GM12878 (cell line): ENCODE measurements around the gene TACC2. TPM values are rescaled to one million over a fixed set of nuclear protein-coding genes. Genes with fewer than 3 reads are reported as not detected.

Source experiments
- BCL11A ChIP-seq: IDR thresholded peaks from 2 replicates; pipeline ENCODE4 v1.6.1; 2011; ENCODE audit warnings: low read depth, low read length
- E2F8 ChIP-seq: fragments of 450-650 bp; IDR thresholded peaks from 2 replicates; pipeline ENCODE4 v1.6.1; 2018; ENCODE audit warnings: mild to moderate bottlenecking, low read depth, moderate library complexity; ENCODE audit not compliant: partially characterized antibody
- GATAD2B ChIP-seq: fragments of 450-650 bp; conservative IDR thresholded peaks from 2 replicates; pipeline ENCODE4 v1.6.1; 2017; ENCODE audit warnings: low read depth, mild to moderate bottlenecking, moderate library complexity
- IRF4 ChIP-seq: IDR thresholded peaks from 2 replicates; pipeline ENCODE4 v1.6.1; 2011; ENCODE audit warnings: low read depth, low read length
- JUND ChIP-seq: IDR thresholded peaks from 2 replicates; pipeline ENCODE4 v1.6.1; 2012; ENCODE audit warnings: low read depth, mild to moderate bottlenecking, low read length, improper control_type of control experiment, moderate library complexity
- MEF2A ChIP-seq: IDR thresholded peaks from 2 replicates; pipeline ENCODE4 v1.6.1; 2011; ENCODE audit warnings: low read depth, mild to moderate bottlenecking, low read length, moderate library complexity; ENCODE audit not compliant: insufficient read depth
- MTA2 ChIP-seq: fragments of 450-650 bp; IDR thresholded peaks from 2 replicates; pipeline ENCODE4 v1.6.1; 2016; ENCODE audit warnings: low read depth, mild to moderate bottlenecking, moderate library complexity
- PAX5 ChIP-seq: IDR thresholded peaks from 2 replicates; pipeline ENCODE4 v1.6.1; 2011; ENCODE audit warnings: low read depth, low read length, borderline replicate concordance
- SPI1 ChIP-seq: IDR thresholded peaks from 2 replicates; pipeline ENCODE4 v1.6.1; 2011; ENCODE audit warnings: low read depth, mild to moderate bottlenecking, low read length, moderate library complexity, borderline replicate concordance; ENCODE audit not compliant: insufficient read depth
- TCF12 ChIP-seq: IDR thresholded peaks from 2 replicates; pipeline ENCODE4 v1.6.1; 2011; ENCODE audit warnings: low read depth, mild to moderate bottlenecking, low read length
- TCF7 ChIP-seq: IDR thresholded peaks from 2 replicates; pipeline ENCODE4 v1.6.1; 2014; ENCODE audit warnings: antibody characterized with exemption, borderline replicate concordance
- polyA plus RNA-seq, 11 experiments: library from polyadenylated mRNA; depleted of rRNA in 4 of 11; unstranded in 6 of 11; stranded (reverse) in 5 of 11; fragments of >200 nt; fragmentation: Nextera tagmentation in 4 of 11; fragmentation: Illumina TruSeq in 1 of 11; extraction: Ambion mirVana in 4 of 11; extraction: Trizol in 1 of 11; gene quantifications; 1 replicate in 1 of 11; 2 replicates in 10 of 11; pipeline versions ENCODE4 v1.2.1 to v1.2.3, GENCODE V29; 2011 to 2016; ENCODE audit warnings: inconsistent platforms in 2 of 11, missing spikeins in 2 of 11, low read depth in 1 of 11
- total RNA-seq, 4 experiments: library from RNA; depleted of rRNA in 3 of 4; stranded (reverse); fragments of >200 nt in 3 of 4; fragmentation: Illumina TruSeq in 1 of 4; extraction: Trizol in 1 of 4; gene quantifications; 2 replicates each; pipeline versions ENCODE4 v1.2.1 to v1.2.3, GENCODE V29; 2013 to 2021

Gene TACC2
- total and polyA plus RNA-seq, 10 of the 15 experiments (the other 5 are each of a cell fraction or from before 2014, with no cell fraction given): 0.07 to 0.64 (median 0.13) TPM; not detected in 5

DNA sequence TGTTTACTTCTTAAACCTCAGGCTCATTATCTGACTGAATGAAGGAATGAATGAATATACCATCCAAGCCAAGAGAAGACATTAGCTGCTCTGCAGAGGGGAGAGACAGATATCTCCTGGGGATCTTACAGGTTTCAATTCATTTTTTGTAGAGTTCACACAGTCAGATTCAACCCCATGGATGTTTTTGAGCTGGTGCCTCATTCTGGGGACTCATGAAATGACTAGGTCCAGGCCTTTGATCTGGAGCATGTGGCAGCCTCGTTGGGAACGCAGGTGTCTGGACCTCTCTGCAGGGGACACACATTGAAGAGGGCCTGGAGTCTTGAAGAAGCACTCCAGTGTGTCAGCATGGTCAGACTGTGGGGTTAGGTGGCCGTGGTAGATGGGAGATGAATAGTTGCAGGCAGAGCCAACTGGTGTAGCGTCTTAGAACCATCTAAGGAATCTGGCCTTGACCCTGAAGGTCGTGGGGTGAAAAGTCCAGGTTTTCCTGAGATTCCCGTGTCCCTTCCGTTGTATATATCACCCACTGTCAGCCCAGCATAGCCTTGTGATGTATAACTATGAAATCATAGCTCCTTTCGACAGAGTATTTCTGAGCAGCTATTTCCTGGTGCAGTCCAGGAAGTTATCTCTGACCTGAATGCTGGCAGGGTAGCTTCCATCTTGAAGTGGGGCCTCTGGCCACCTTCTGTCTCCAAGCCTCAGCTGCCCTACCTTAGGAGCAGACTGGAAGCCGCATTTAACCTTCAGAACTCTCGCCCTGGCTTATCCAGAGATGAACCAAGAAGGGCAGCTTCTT, 304.4 kb downstream of the TACC2 start (continued):
- TF ChIP-seq GATAD2B (no peak), PAX5 (peak; percentile 49; the same call in 1 of the 2 replicates), TCF12 (peak; percentile 72), E2F8 (no peak), BCL11A (peak; percentile 34; the same call in 1 of the 2 replicates), MEF2A (0 out of 2 replicates have a peak, but pooled peaks have one; percentile 29), IRF4 (peak; percentile 94), JUND (no peak), MTA2 (no peak), SPI1 (no peak), TCF7 (peak; percentile 93)
